ENCODE results near the gene CECR2. TPM values are rescaled to one million over a fixed set of nuclear protein-coding genes. Genes with fewer than 3 reads are reported as not detected.

The CECR2 gene
- total and polyA plus RNA-seq, 7 experiments from 2014 or later = 0.08 to 0.37 (median 0.15) TPM; not detected in 4

DNA sequence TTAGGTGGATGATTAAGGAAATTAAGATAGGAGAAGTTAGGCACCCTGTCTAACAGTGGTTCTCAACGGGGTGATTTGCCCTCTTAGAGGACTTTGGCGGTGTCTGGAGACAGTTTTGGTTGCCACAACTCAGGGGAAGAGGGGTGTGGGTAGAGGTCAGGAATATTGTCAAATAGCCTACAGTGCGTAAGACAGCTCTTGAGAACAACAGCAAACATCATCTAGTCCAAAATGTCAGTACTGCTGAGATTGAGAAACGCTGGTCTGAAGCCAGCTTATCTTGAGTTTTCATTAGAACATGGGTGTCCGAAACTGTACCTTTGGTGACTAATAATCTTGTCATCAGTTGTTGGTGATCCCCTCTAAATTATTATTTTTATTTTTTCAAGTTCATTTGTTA lies 38.4 kb downstream of the CECR2 start:
- Mint-ChIP-seq H3K4me1 (no peaks in the 10 kb centered on the region), H3K9me3 (no peaks in the 10 kb centered on the region), H3K36me3 (no peaks in the 10 kb centered on the region), H3K4me3 (no peak overlapping the region), H3K27ac (no peak overlapping the region), H3K27me3 (peaks cover 0 to 10% (median 0%) of the 10 kb centered on the region in 5 donors)
- intact Hi-C loops (cut with micrococcal nuclease) = no loop called here
- no peak overlapping the region for H3K4me3 ChIP-seq (ENCODE audit: low read length)
- CTCF ChIA-PET = no interaction called here
- POLR2A ChIA-PET = no interaction called here
- H3K27ac ChIP-seq (ENCODE audit: low read depth, low read length) = no peak overlapping the region
- no peaks in the 10 kb centered on the region for H3K9me3 ChIP-seq (ENCODE audit: control insufficient read depth in 2 of 3, low read length in 3 of 3)
- H3K36me3 ChIP-seq (ENCODE audit: control insufficient read depth in 2 of 3, insufficient read depth in 3 of 3, low read length in 3 of 3) = no peaks in the 10 kb centered on the region
- ATAC-seq = no peak
- H3K4me1 ChIP-seq (ENCODE audit: control insufficient read depth in 2 of 2, insufficient read depth in 2 of 2, low read length in 2 of 2) = no peaks in the 10 kb centered on the region
- no peaks in the 10 kb centered on the region for H3K27me3 ChIP-seq (ENCODE audit: control insufficient read depth in 2 of 2, insufficient read depth in 2 of 2, low read length in 2 of 2)
- DNase-seq = no peak

DNA sequence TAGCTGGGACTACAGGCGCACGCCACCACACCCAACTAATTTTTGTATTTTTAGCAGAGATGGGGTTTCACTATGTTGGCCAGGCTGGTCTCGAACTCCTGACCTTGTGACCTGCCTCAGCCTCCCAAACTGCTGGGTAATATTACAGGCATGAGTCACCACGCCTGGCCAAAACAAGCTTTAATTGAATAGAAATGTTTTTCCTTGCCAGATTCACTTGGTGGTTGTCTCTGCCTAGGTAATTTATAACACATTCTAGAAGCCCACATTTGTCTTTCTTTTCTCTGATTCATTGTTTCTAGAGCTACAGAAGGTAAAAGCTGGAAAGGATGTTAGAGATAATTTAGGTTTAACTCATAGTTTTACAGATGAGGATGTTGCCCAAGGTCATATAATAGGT lies 41.3 kb downstream of the CECR2 start:
- no peak overlapping the region for H3K27ac Mint-ChIP-seq
- H3K9me3 Mint-ChIP-seq = no peaks in the 10 kb centered on the region
- no peaks in the 10 kb centered on the region for H3K4me1 Mint-ChIP-seq
- ATAC-seq = no peak
- CTCF ChIA-PET = no interaction called here
- Histone ChIP-seq H3K9me3 (ENCODE audit: control insufficient read depth in 2 of 3, low read length in 3 of 3) (no peaks in the 10 kb centered on the region), H3K36me3 (ENCODE audit: control insufficient read depth in 2 of 3, insufficient read depth in 3 of 3, low read length in 3 of 3) (no peaks in the 10 kb centered on the region), H3K4me1 (ENCODE audit: control insufficient read depth in 2 of 2, insufficient read depth in 2 of 2, low read length in 2 of 2) (no peaks in the 10 kb centered on the region), H3K4me3 (ENCODE audit: low read length) (no peak overlapping the region), H3K27ac (ENCODE audit: low read depth, low read length) (no peak overlapping the region), H3K27me3 (ENCODE audit: control insufficient read depth in 2 of 2, insufficient read depth in 2 of 2, low read length in 2 of 2) (no peaks in the 10 kb centered on the region)
- H3K4me3 Mint-ChIP-seq = no peak overlapping the region
- H3K27me3 Mint-ChIP-seq = peaks cover 0 to 10% (median 4%) of the 10 kb centered on the region in 5 donors
- POLR2A ChIA-PET = no interaction called here
- no peak for DNase-seq
- no peaks in the 10 kb centered on the region for H3K36me3 Mint-ChIP-seq
- intact Hi-C loops (cut with micrococcal nuclease) = no loop called here

DNA sequence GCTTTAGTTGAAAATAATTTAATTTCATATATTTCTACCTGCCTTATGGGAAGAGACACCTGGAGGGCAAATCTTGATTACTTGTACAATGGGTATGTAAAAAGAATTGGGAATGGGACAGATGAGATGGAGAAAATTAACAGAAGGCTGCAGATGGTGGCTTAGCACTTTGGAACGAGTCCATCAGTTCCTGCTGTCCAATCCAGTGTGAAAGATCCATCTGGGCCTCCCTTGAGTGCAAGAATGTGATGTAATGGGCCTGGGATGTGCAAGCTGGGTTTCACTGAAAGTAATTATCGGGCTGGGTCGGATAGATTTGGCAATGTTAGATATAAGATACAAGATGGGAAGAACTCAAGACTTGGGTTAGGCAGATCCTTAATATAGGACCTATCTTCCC lies 42.0 kb downstream of the CECR2 start:
- no peaks in the 10 kb centered on the region for H3K27me3 ChIP-seq (ENCODE audit: control insufficient read depth in 2 of 2, insufficient read depth in 2 of 2, low read length in 2 of 2)
- POLR2A ChIA-PET = no interaction called here

DNA sequence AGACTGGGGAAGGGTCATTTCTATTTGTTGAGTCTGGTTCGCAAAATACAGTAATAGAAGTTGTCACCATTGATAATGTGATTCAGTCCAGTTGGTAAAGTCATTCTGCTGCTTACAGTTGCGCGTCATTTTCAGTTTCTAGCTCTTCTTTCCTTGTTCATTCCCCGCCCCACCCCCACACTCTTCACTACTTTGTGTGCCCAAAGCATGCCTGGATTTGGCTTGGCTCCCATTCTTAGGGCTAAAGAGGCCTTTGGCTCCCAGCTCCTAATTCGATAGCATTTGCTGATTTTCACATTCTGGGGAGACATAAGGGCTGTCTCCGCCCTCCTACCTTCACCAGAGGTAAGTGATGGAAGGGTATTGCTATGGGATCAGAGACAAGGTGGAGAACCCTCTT lies 43.0 kb downstream of the CECR2 start:
- Mint-ChIP-seq H3K4me1 (no peaks in the 10 kb centered on the region), H3K27ac (no peak overlapping the region), H3K4me3 (no peak overlapping the region), H3K9me3 (no peaks in the 10 kb centered on the region), H3K27me3 (peaks cover 0 to 10% (median 4%) of the 10 kb centered on the region in 5 donors), H3K36me3 (no peaks in the 10 kb centered on the region)
- Histone ChIP-seq H3K27ac (ENCODE audit: low read depth, low read length) (no peak overlapping the region), H3K36me3 (ENCODE audit: control insufficient read depth in 2 of 3, insufficient read depth in 3 of 3, low read length in 3 of 3) (no peaks in the 10 kb centered on the region), H3K27me3 (ENCODE audit: control insufficient read depth in 2 of 2, insufficient read depth in 2 of 2, low read length in 2 of 2) (no peaks in the 10 kb centered on the region), H3K4me3 (ENCODE audit: low read length) (no peak overlapping the region), H3K9me3 (ENCODE audit: control insufficient read depth in 2 of 3, low read length in 3 of 3) (no peaks in the 10 kb centered on the region), H3K4me1 (ENCODE audit: control insufficient read depth in 2 of 2, insufficient read depth in 2 of 2, low read length in 2 of 2) (no peaks in the 10 kb centered on the region)
- CTCF ChIA-PET = no interaction called here
- no peak for DNase-seq
- intact Hi-C loops (cut with micrococcal nuclease) = no loop called here
- no peak for ATAC-seq
- POLR2A ChIA-PET = no interaction called here

More for the DNA sequence above, 42.0 kb downstream of the CECR2 start:
- no peaks in the 10 kb centered on the region for H3K4me1 Mint-ChIP-seq
- Histone ChIP-seq H3K4me1 (ENCODE audit: control insufficient read depth in 2 of 2, insufficient read depth in 2 of 2, low read length in 2 of 2) (no peaks in the 10 kb centered on the region), H3K27ac (ENCODE audit: low read depth, low read length) (no peak overlapping the region), H3K4me3 (ENCODE audit: low read length) (no peak overlapping the region), H3K36me3 (ENCODE audit: control insufficient read depth in 2 of 3, insufficient read depth in 3 of 3, low read length in 3 of 3) (no peaks in the 10 kb centered on the region), H3K9me3 (ENCODE audit: control insufficient read depth in 2 of 3, low read length in 3 of 3) (no peaks in the 10 kb centered on the region)
- H3K36me3 Mint-ChIP-seq = no peaks in the 10 kb centered on the region
- no peak for ATAC-seq
- H3K27ac Mint-ChIP-seq = no peak overlapping the region
- intact Hi-C loops (cut with micrococcal nuclease) = no loop called here
- H3K9me3 Mint-ChIP-seq = no peaks in the 10 kb centered on the region
- H3K27me3 Mint-ChIP-seq = peaks cover 0 to 10% (median 4%) of the 10 kb centered on the region in 5 donors
- H3K4me3 Mint-ChIP-seq = no peak overlapping the region
- CTCF ChIA-PET = no interaction called here
- no peak for DNase-seq

DNA sequence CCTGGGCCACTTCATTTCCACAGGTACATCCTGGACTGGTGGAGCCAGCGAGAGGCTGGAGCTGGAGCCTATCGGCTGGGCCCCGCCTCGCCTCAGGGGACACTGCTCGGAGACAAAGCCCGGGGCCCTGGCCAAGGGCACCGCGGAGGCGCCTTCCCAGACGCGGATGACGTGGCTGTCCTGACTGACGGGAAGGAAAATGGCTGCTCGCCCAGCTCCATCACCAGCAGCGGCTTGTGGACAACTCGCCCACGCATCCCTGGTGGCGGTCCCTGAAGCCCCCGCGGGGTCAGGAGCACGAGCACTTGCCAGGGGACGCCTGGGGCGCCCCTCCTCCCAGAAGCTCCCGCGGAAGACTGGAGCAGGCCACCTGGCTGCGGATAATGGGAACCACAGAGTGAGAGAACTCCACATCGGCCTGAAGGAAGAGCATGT lies 49.6 kb downstream of the CECR2 start:
- Mint-ChIP-seq H3K9me3 (no peaks in the 10 kb centered on the region), H3K36me3 (no peaks in the 10 kb centered on the region), H3K27ac (no peak overlapping the region), H3K4me1 (no peaks in the 10 kb centered on the region), H3K27me3 (peaks cover 0 to 3% (median 0%) of the 10 kb centered on the region in 5 donors), H3K4me3 (no peak overlapping the region)
- ChIA-PET POLR2A (no interaction called here), CTCF (interaction anchor here (1.2 kb wide), 1 partner anchor 247 kb away, joined by 3 read pairs; no protein-coding TSS in a partner anchor)
- Histone ChIP-seq H3K36me3 (ENCODE audit: control insufficient read depth in 2 of 3, insufficient read depth in 3 of 3, low read length in 3 of 3) (no peaks in the 10 kb centered on the region), H3K9me3 (ENCODE audit: control insufficient read depth in 2 of 3, low read length in 3 of 3) (no peaks in the 10 kb centered on the region), H3K27me3 (ENCODE audit: control insufficient read depth in 2 of 2, insufficient read depth in 2 of 2, low read length in 2 of 2) (no peaks in the 10 kb centered on the region), H3K27ac (ENCODE audit: low read depth, low read length) (no peak overlapping the region), H3K4me1 (ENCODE audit: control insufficient read depth in 2 of 2, insufficient read depth in 2 of 2, low read length in 2 of 2) (no peaks in the 10 kb centered on the region), H3K4me3 (ENCODE audit: low read length) (no peak overlapping the region)
- no peak for ATAC-seq
- DNase-seq = no peak
- intact Hi-C loops (cut with micrococcal nuclease) = no loop called here

DNA sequence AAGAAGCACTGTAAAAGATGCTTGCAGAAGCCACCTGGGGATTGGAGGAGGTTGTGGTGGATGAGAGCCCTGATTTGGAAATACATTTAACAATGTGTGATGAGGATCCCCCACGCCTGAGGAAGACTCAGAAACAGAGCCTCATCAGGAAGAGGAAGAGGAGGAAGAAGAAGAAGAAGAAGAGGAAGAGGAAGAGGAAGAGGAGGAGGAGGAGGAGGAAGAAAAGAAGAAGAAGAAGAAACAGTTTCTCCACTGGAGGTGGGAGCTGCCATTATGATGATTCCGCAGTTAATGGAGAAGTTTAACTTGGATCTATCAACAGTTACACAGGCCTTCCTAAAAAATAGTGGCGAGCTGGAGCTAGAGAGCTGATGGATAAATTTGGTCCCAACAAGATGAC lies 50.1 kb downstream of the CECR2 start:
- ChIA-PET POLR2A (no interaction called here), CTCF (interaction anchor here (1.2 kb wide), 1 partner anchor 247 kb away, joined by 3 read pairs; no protein-coding TSS in a partner anchor)
- peaks cover 0 to 3% (median 0%) of the 10 kb centered on the region in 5 donors for H3K27me3 Mint-ChIP-seq
- H3K4me3 ChIP-seq (ENCODE audit: low read length) = no peak overlapping the region
- no peak for ATAC-seq
- intact Hi-C loops (cut with micrococcal nuclease) = no loop called here
- H3K27me3 ChIP-seq (ENCODE audit: control insufficient read depth in 2 of 2, insufficient read depth in 2 of 2, low read length in 2 of 2) = no peaks in the 10 kb centered on the region
- no peak overlapping the region for H3K4me3 Mint-ChIP-seq
- no peaks in the 10 kb centered on the region for H3K36me3 Mint-ChIP-seq
- no peak overlapping the region for H3K27ac ChIP-seq (ENCODE audit: low read depth, low read length)
- H3K9me3 Mint-ChIP-seq = no peaks in the 10 kb centered on the region
- no peaks in the 10 kb centered on the region for H3K9me3 ChIP-seq (ENCODE audit: control insufficient read depth in 2 of 3, low read length in 3 of 3)
- peak overlapping the region in 1 of 9 donors; percentile 9 for H3K27ac Mint-ChIP-seq
- DNase-seq = no peak
- H3K4me1 ChIP-seq (ENCODE audit: control insufficient read depth in 2 of 2, insufficient read depth in 2 of 2, low read length in 2 of 2) = no peaks in the 10 kb centered on the region
- no peaks in the 10 kb centered on the region for H3K4me1 Mint-ChIP-seq
- no peaks in the 10 kb centered on the region for H3K36me3 ChIP-seq (ENCODE audit: control insufficient read depth in 2 of 3, insufficient read depth in 3 of 3, low read length in 3 of 3)

DNA sequence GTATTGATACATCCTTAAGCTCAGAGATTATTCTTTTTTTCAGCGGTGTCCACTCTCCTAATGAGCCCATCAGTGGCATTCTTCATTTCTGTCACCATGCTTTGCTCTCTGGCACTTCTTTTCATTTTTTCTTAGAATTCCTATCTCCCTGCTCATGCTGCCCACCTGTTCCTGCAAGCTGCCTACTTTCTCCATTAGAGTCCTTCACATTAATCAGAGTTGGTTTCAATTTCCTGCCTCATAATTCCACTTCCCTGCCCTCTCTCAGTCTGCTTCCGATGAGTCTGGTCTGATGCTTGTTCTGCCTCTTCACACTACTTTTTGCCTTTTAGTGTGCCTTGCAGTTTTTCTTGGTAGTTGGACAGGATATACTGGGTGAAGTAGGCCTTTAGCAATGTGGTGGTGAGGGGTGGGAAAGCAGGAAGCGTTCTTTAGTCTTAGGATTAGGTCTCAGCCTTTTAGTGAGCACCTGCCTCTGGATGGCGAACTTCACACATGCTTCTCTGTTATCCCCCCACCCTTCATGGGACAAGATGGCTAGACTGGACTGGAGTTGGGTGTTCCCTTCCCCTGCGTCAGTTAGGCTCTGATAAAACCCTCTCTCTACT lies 53.6 kb downstream of the CECR2 start:
- DNase-seq (no peak), ATAC-seq (no peak)
- no peak overlapping the region for H3K4me3 ChIP-seq (ENCODE audit: low read length)
- no peaks in the 10 kb centered on the region for H3K4me1 Mint-ChIP-seq
- peaks cover 0 to 4% (median 2%) of the 10 kb centered on the region in 5 donors for H3K27me3 Mint-ChIP-seq
- ChIA-PET POLR2A (no interaction called here), CTCF (no interaction called here)
- no peaks in the 10 kb centered on the region for H3K36me3 Mint-ChIP-seq
- no peak overlapping the region for H3K27ac ChIP-seq (ENCODE audit: low read depth, low read length)
- H3K9me3 ChIP-seq (ENCODE audit: control insufficient read depth in 2 of 3, low read length in 3 of 3) = no peaks in the 10 kb centered on the region
- H3K27ac Mint-ChIP-seq = no peak overlapping the region
- intact Hi-C loops (cut with micrococcal nuclease) = no loop called here
- no peaks in the 10 kb centered on the region for H3K4me1 ChIP-seq (ENCODE audit: control insufficient read depth in 2 of 2, insufficient read depth in 2 of 2, low read length in 2 of 2)
- no peaks in the 10 kb centered on the region for H3K36me3 ChIP-seq (ENCODE audit: control insufficient read depth in 2 of 3, insufficient read depth in 3 of 3, low read length in 3 of 3)
- H3K27me3 ChIP-seq (ENCODE audit: control insufficient read depth in 2 of 2, insufficient read depth in 2 of 2, low read length in 2 of 2) = no peaks in the 10 kb centered on the region
- H3K9me3 Mint-ChIP-seq = no peaks in the 10 kb centered on the region
- no peak overlapping the region for H3K4me3 Mint-ChIP-seq

All from naive thymus-derived CD4-positive, alpha-beta T cell (primary cell).